ENCODE results near the gene AK1. TPM values are rescaled to one million over a fixed set of nuclear protein-coding genes. Genes with fewer than 3 reads are reported as not detected.

AK1 gene
- total RNA-seq, 6 experiments from 2014 or later: 109 to 130 (median 124) TPM

DNA sequence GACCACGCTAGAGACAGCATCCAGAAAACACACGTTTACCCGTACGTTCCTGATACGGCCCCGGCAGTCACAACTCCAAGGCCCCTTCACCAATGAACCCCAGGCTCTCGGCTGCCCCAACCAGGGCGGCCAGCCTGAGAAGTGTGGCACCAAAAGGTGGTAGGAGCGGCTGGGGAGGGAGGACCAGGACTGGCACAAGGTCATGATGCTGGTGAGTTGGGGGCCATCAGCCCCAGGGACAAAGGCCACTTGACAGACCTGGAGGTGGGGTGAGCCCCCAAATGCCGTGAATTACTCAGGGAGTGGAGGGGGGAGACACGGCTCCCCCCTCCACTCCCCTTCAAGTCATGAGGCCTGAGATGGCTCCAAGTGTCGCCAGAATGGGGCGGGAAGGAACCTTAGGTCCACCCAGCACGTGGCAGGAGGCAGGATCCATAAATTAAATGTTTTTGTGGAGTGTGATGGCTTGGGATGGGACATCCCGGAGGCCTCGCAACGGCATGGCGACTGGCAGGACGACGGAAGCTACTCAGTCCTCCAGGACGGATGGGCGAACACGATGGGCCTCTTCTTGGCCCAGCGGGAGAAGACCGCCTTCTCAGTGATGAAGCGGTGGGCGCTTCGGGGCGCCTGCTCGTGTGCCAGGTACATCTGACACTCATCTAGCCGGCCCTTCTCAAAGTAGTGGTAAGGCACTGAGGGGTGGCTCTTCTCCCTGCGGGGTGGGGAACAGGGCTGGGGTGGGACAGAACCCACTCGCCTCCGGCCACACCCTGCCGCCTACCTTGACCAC lies 30.6 kb upstream of the AK1 start:
- Mint-ChIP-seq H3K4me3 (no peak overlapping the region), H3K27me3 (ENCODE audit: insufficient read depth) (no peaks in the 10 kb centered on the region; the same call in 1 of the 2 replicates), H3K9me3 (no peaks in the 10 kb centered on the region), H3K36me3 (ENCODE audit: low read depth) (peaks cover 7% of the 10 kb centered on the region), H3K27ac (no peak overlapping the region), H3K4me1 (ENCODE audit: low read depth) (peaks cover 21% of the 10 kb centered on the region)
- no peak for DNase-seq
- TF ChIP-seq, protein P1, sequence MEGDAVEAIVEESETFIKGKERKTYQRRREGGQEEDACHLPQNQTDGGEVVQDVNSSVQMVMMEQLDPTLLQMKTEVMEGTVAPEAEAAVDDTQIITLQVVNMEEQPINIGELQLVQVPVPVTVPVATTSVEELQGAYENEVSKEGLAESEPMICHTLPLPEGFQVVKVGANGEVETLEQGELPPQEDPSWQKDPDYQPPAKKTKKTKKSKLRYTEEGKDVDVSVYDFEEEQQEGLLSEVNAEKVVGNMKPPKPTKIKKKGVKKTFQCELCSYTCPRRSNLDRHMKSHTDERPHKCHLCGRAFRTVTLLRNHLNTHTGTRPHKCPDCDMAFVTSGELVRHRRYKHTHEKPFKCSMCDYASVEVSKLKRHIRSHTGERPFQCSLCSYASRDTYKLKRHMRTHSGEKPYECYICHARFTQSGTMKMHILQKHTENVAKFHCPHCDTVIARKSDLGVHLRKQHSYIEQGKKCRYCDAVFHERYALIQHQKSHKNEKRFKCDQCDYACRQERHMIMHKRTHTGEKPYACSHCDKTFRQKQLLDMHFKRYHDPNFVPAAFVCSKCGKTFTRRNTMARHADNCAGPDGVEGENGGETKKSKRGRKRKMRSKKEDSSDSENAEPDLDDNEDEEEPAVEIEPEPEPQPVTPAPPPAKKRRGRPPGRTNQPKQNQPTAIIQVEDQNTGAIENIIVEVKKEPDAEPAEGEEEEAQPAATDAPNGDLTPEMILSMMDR (IDR thresholded peaks at IDR 0.05): no peak

DNA sequence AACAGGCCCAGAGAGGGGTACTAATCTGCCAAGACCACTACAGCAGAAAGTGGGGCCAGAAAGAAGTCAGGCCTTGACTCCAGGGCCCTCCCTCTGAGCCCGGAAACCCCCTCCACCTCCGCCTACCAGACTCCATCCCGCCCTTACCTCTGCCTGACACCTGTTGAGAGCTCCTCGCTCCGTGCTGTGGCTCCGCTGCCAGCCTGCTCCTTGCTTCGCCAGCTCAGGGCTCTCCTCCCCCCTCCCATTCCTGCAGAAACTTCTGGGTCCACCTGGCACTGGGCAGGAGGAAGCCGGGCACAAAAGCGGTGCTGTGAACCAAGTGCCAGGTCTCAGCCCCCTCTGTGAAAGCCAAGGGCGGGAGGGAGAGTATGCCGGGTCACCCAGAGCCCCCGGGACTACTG lies 28.3 kb upstream of the AK1 start:
- TF ChIP-seq, protein P1 (IDR thresholded peaks at IDR 0.05): no peak
- Mint-ChIP-seq H3K4me3 (no peak overlapping the region), H3K4me1 (ENCODE audit: low read depth) (peaks cover 24% of the 10 kb centered on the region), H3K36me3 (ENCODE audit: low read depth) (peaks cover 3% of the 10 kb centered on the region), H3K27me3 (ENCODE audit: insufficient read depth) (no peaks in the 10 kb centered on the region; the same call in 1 of the 2 replicates), H3K27ac (peak overlapping the region; percentile 7; the same call in 1 of the 2 replicates), H3K9me3 (no peaks in the 10 kb centered on the region)
- DNase-seq: no peak

DNA sequence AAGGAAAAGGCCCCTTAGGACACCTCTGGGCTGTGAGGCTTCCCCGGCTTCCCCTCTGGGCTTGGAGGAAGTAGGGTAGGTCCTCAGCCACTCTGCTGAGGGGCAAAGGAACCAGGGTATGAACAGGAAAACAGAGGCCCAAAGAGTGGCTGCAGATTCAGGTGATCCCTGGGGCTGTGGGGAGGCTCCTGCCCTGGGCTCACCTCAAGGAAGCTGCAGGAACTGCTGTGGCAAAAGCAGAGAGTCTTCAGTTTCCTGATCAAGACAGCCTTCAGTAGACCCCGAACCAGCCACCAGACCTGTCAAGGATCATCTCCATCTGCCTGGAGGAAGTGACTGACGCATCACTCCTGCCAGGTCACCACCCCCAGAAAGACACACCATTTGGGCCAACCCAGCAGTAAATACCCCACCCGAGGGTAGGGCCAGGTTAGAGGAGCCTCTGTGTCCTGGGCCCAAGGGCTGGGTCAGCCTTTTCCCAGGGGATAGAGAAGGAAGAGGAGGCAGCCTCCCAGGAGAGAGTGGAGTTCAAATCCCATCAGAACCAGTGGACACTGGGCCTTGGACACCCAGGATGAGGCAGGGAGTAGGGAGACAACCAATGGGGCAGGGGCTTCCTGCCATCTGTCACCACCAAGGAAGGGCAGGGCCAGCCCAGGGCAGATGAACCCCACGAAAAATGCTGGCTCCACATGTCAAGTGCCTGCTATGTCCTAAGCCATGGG lies 27.7 kb upstream of the AK1 start:
- TF ChIP-seq, protein P1 (IDR thresholded peaks at IDR 0.05): no peak
- Mint-ChIP-seq H3K4me1 (ENCODE audit: low read depth) (peaks cover 21% of the 10 kb centered on the region), H3K36me3 (ENCODE audit: low read depth) (no peaks in the 10 kb centered on the region), H3K27me3 (ENCODE audit: insufficient read depth) (no peaks in the 10 kb centered on the region; the same call in 1 of the 2 replicates), H3K9me3 (no peaks in the 10 kb centered on the region), H3K27ac (peak overlapping the region; percentile 16; the same call in 1 of the 2 replicates), H3K4me3 (no peak overlapping the region)
- no peak for DNase-seq

DNA sequence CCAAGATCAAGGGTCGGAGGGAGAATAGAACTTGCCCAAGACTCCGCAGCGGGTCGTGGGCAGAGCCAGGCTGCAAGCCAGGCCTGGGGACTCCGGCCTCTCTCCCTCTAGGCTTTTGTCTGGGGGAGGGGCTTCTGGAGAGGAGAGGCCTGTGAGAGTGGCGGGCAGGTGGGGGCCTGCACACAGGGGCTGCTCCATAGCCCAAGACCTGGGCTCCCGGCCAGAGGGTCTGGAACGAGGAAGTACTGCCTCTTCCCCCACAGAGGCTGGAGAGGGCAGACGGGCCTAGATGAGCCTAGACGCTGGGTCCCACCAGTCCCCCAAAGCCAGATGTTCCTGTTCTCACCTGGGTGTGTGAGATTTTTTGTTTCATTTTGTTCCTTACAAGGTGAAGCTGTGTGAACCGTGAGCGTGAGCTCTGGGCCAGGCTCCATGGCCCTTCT lies 27.1 kb upstream of the AK1 start:
- peak overlapping the region; percentile 48; the same call in 1 of the 2 replicates for H3K27ac Mint-ChIP-seq
- no peaks in the 10 kb centered on the region for H3K36me3 Mint-ChIP-seq (ENCODE audit: low read depth)
- TF ChIP-seq, protein P1 (IDR thresholded peaks at IDR 0.05): no peak
- H3K4me1 Mint-ChIP-seq (ENCODE audit: low read depth): peaks cover 21% of the 10 kb centered on the region
- no peaks in the 10 kb centered on the region; the same call in 1 of the 2 replicates for H3K27me3 Mint-ChIP-seq (ENCODE audit: insufficient read depth)
- no peak overlapping the region for H3K4me3 Mint-ChIP-seq
- DNase-seq: no peak
- no peaks in the 10 kb centered on the region for H3K9me3 Mint-ChIP-seq

DNA sequence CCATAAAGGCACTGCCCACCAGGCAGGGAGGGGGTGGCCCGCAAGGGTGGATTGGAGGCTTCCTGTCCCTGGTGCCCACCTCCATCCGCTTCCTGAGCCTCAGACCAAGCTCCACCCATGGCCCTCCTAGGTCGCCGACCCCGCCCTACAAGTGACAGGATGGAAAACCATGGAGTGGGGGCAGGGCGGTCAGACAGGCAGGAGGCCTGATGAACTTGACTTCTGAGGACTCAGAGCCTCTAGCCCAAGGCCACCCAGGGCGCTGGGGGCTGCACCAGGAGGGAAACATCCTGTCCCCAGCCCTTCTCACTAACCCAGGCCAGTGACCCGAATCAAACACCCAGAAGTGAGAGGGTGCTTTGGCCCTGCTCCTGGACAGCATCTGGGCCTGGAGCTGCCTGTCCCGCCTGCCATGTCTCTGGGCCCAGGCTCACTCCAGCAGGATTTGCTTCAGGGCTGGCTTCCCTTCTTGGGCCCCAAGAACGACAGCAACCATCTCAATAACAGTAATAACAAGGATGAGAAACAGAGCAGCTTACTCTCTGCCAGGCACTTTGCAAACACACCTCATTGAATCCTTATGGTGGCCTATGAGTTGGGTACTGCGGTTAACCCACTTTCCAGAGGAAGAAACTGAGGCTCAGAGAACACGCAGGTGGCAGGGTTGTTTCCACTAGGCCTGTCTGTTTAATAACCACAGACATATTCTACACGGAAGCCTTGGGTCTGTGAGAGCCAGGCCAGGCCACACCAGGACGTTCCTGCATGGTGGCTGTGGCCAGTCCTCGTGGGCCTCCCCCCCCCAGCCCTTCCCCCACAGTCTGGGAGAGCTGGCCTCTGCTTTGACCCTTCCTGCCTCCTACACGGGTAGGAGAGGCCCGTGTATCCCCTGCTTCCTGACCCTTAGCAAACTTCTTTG lies 26.3 kb upstream of the AK1 start:
- H3K27me3 Mint-ChIP-seq (ENCODE audit: insufficient read depth): no peaks in the 10 kb centered on the region; the same call in 1 of the 2 replicates
- peak overlapping the region; percentile 61 for H3K27ac Mint-ChIP-seq
- no peaks in the 10 kb centered on the region for H3K36me3 Mint-ChIP-seq (ENCODE audit: low read depth)
- TF ChIP-seq, protein P1 (IDR thresholded peaks at IDR 0.05): no peak
- no peak for DNase-seq
- no peak overlapping the region for H3K4me3 Mint-ChIP-seq
- peaks cover 21% of the 10 kb centered on the region for H3K4me1 Mint-ChIP-seq (ENCODE audit: low read depth)
- H3K9me3 Mint-ChIP-seq: no peaks in the 10 kb centered on the region
